HepG2 (cell line): ENCODE data around the gene CALD1.

Source experiments
- FOSL2 ChIP-seq: sonication (generic); formaldehyde crosslinking; IDR thresholded peaks from 2 replicates; pipeline ENCODE4 v1.4.0; 2020; ENCODE audit warnings: missing genetic modification reagents
- HCFC1 ChIP-seq: fragments of 150-350 bp; IDR thresholded peaks from 2 replicates; pipeline ENCODE4 v1.6.1; 2014; ENCODE audit warnings: low read depth, low read length
- MAF1 ChIP-seq: sonication (generic); formaldehyde crosslinking; IDR thresholded peaks from 2 replicates; pipeline ENCODE4 v1.5.0; 2020; ENCODE audit warnings: missing genetic modification reagents, borderline replicate concordance
- POLR2AphosphoS5 ChIP-seq: IDR thresholded peaks from 2 replicates; pipeline ENCODE4 v1.6.1; 2012; ENCODE audit warnings: low read depth, low read length
- TF ChIP-seq, protein P1 (sequence below): sonication (generic); formaldehyde crosslinking; conservative IDR thresholded peaks from 2 replicates; pipeline ENCODE4 v1.5.0; 2020; ENCODE audit warnings: missing genetic modification reagents
- TF ChIP-seq, protein P2 (sequence below): sonication (generic); formaldehyde crosslinking; IDR thresholded peaks from 2 replicates; pipeline ENCODE4 v1.4.0; 2020; ENCODE audit warnings: missing genetic modification reagents, low read depth, mild to moderate bottlenecking, borderline replicate concordance

DNA sequence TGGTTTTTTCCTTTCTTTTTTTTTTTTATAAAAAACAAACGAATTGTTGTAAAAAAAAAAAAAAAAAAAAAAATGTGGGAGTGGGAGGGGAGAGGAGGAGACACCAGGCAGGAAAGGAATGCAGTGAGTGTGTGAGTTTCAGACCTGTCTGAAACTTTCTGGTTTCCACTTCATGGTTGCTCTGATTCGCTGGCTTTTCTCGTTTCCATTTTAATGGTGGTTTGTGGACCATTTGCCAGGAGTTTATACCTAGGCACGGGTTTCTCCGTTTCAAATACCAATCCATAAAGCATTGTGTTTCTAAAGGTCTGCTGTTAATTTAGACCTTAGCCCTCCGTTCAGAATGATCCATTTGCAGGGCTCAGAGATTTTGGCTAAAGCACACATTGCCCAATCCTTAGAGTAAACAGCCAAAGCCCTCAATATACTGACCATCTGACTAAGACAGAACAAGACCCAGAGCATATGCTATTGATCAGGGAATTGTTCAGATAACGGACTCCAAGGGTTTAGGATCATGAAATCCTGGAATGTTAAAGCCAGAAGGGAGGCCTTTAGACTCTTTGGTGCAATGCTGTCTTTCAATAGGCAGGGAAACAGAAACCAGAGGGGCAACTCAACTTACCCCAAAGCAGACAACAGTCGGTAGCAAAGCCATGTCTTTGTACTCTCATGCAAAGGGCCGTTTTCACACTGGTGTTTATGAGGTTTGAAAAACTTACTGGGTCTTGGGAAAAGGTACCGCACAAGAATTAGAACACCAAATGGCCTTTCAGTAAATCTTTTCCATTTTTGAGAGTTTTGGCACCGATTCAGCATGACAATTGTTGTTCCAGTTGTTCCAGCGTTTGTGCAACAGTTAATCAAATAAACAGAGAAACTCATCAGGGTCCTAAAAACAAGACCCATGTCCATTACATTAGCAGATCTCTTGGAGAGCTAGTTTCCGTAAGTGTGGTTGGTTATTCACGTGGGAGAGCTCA is 112.6 kb downstream of the CALD1 start:
- TF ChIP-seq HCFC1 (no peak), MAF1 (CRISPR knock-in tag) (no peak), FOSL2 (CRISPR knock-in tag) (peak; percentile 73), POLR2AphosphoS5 (no peak)
- TF ChIP-seq, protein P1, sequence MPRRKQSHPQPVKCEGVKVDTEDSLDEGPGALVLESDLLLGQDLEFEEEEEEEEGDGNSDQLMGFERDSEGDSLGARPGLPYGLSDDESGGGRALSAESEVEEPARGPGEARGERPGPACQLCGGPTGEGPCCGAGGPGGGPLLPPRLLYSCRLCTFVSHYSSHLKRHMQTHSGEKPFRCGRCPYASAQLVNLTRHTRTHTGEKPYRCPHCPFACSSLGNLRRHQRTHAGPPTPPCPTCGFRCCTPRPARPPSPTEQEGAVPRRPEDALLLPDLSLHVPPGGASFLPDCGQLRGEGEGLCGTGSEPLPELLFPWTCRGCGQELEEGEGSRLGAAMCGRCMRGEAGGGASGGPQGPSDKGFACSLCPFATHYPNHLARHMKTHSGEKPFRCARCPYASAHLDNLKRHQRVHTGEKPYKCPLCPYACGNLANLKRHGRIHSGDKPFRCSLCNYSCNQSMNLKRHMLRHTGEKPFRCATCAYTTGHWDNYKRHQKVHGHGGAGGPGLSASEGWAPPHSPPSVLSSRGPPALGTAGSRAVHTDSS (CRISPR knock-in tag): no peak
- TF ChIP-seq, protein P2, sequence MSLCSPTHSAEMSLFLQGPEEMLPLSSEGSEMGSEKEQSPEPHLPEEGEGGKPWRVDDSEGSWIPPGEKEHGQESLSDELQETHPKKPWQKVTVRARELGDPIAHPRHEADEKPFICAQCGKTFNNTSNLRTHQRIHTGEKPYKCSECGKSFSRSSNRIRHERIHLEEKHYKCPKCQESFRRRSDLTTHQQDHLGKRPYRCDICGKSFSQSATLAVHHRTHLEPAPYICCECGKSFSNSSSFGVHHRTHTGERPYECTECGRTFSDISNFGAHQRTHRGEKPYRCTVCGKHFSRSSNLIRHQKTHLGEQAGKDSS: no peak
